Fibroblast of skin of scalp (primary cell): ENCODE data around the gene KIAA1191.
A peak's percentile ranks its signal among the peaks of the same experiment; 100 is the strongest.

Experiments
- DNase-seq: peaks from one replicate; pipeline ENCODE4 v3.0.0-alpha.2; 2013

The KIAA1191 gene

DNA sequence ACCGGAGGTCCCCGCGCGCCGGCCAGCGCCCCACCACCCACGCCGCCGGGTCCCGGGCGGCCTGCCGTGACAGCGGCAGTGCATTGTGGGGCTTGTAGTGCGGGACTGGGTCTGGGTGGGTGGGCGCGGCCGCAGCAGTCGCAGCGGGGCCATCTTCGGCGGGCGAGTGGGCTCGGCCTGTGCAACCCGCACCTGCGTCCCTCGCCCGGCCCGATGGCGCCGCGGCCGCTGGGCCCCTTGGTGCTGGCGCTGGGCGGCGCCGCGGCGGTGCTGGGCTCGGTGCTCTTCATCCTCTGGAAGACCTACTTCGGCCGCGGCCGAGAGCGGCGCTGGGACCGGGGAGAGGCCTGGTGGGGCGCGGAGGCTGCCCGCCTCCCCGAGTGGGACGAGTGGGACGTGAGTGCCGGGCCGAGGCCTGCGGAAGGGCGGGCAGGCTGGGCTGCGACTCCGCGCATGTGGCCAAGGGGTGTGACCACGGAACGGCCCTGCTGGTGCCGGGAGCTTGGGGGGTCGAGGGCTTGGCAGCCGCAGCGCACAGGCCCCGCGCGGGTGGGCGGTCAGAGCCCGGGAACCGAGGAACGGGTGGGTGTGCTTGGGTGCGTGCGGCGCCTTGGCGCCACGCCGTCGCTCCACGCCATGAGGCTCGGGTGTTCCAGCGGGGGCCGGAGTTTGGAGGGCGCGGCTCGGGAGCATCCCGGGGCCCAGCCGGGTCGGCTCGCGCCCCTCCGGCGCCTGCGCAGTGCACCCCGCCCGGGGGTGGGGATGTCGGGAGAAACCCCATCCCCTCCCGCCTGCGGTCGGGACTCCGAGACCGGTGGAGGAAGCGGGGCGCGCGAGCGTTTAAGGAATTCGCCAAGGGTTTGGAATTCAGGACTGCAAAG is 4.0 kb upstream of the KIAA1191 start, which contains the start of gene ARL10:
Gene ARL10, plus strand, starts transcription at position 137 of the 881 bp plus-strand sequence. Its CDS starts 77 bp downstream, at position 214.
- DNase-seq = peak; percentile 86

DNA sequence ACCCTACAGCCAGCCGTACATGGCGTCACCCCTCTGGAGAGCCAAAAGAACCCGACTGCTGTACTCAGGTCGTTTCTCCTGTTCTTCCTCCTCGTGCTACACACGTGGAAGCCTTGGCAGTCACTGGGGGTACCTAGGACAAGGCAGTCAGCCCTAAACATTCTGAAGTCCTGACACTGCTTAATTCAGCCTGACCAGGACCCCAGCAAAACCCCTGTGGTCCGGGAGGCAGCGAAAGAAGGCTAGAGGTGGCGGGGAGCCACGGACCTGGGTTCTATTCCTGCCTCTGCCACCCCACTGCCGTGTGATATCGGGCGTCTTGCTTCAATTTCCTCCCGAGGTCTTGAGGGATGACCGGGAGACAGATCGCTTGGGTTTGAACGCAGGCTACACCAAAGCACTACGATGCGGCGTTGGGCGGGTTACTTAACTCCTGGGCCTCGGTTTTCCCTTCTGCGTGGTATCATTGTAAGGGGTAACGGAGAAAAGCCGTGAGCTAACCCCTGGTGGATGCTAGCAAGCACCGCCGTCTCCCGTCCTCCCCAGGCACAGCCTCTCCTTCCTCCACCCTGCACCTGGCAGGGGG is 3.3 kb upstream of the KIAA1191 start:
- DNase-seq = no peak

DNA sequence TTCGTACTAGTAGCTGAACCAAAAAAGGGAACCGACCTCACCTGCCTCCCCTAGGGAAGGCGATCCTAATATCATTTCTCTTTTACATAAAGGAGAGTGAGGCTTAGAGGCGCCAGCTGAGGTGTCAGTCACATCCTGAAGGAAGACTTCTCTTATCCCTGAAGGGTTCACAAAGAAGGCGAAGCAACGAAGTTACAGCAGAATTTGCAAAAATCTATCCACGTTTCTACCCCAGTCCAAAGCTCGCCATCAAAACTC is 598 bp upstream of the KIAA1191 start:
- no peak for DNase-seq

DNA sequence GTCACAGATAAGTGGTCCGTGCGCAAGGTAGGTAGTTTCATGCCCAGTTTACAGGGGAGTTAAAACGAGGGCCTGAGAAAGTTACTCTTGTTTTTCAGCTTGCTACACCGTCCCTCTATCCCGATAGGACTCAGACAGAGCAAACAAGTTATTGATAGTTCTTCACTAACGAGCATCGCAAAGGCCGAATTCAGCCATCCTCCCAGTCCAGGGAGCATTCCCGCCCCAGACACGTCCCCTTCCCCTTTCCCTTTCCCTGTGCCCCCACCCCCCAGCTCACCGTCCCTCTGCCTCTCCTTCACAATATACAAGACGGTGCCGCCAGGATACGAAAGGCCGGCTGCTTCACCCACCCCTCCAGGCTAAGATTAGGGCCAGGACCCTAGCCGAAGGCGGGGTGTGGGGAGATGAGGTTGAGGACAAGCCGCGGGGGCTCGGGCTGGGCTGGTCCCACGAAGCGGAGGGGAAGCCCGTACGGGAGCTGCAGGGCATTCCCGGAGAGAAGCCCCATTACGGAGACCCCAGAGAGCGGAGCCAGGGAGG is 599 bp downstream of the KIAA1191 start:
- DNase-seq = peak; percentile 1

DNA sequence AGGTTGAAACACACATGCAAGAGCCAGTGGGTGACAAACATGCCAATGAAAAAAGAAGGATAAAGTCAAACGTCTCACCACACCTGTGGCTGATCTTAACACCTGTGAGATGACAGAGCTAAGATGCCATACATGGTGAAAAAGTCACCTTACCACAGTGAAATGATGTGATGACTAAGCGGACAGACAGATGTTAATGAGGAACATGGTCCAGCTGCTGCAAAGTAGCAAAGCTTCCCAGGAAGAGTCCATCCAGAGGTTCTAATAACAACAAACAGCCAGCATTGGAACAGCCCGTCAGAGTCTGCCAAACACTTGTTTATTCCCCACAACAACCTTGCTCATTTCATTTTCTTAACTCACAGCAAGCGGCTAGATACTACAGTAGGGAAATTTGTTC is 1.9 kb downstream of the KIAA1191 start:
- no peak for DNase-seq

DNA sequence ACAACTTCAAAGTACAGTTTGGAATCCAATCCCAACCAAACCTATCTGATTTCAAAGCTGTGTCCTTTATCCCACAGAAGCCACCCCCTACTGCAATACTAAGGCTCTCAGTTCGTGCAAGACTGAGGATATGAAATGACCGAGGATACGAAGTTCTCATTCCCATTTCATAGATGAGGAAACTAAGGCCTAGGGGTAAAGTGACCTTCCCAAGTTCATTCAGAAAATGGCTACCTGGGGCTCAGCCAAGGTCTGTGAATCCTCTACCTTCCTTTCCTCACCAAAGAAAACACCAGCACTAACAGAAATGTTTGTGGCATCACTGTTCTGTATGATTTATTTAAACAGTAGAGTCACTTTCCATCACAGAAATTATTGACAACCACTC is 5.4 kb downstream of the KIAA1191 start:
- DNase-seq = no peak

DNA sequence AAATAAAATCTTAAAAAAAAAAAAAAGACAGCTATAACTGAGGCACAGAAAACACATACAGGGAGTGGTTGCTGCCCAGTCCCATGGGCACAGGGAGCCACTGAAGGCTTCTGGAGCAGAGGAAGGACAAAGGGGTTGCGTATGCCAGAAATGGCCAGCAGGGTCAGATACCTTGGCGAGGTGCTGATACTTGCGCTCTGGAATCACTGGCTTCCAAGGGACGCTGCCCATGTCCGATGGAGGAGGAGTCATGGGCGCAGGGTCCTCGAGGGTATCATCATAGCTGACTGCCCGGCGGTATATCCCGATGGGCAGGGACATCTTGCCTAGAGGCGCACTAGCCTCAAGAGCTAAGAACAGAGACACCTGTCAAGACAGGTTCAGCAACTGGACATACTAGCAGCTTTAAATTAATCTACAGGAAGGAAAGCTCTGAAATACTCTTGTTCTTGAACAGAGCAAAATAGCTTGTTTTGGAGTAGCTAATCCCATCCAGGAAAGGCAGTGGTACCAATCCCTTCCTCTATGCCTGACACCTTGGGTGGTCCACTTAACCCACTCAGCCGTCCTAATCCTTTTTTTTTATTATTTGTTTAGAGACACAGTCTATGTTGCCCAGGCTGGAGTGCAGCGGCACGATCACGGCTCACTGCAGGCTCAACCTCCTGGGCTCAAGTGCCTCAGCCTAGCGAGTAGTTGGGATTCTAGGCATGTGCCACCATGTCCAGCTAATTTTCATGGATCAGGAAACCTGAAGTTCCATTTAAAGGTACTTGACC is 6.0 kb downstream of the KIAA1191 start:
- no peak for DNase-seq

DNA sequence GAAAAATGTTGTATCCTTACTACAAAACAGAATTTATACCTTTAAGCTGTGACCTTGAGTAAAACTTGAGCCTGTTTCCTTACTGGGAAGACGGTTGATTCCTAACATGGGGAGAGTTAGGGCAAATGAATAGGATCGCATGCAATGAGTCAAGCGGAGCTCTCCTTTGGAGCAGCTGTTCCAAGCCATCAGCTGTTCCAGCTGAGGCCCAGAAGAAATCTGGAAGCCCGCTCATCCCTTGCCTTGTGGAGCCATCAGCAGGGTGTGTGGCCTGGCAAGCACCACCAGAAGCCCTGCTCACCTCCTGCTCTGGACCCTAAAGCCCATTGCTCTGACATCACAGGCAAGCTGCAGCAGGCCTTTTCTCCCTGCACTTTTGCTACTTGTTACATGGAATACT is 8.0 kb downstream of the KIAA1191 start:
- no peak for DNase-seq

DNA sequence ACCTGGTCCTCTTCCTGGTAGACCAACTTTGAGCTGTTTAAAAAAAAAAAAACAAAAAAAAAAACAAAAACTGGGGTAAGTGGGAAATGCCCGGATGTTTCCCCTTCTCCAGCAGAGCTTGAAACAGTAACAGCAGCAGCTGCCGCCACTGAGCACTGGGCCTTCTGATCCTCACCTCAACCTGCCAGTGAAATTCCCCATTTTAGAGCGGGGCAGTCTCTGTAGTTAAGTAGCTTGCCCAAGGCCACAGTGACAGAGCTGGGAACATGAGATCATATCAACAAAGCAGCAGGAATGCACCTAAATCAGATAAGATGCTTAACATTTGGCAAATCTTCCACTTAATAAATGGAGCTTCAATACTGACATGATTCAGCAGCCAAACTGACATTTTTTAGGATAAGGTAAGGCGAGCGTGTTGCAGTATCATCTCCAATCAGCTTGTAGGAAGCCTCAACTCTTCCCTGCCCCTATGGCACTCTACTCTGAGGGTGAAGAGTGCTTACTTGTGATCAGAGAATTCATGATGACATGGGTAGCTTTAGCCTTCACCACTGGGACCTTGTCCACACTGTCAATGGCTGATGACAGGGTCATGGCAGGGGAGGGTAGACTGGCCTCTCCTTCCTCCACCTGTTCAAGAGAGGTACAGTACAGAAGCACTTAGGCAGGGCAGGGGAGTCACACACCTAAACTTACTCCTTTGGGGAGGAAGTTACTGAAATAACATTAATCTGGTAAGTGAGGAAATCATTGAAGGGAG is 9.3 kb downstream of the KIAA1191 start:
- DNase-seq = no peak

DNA sequence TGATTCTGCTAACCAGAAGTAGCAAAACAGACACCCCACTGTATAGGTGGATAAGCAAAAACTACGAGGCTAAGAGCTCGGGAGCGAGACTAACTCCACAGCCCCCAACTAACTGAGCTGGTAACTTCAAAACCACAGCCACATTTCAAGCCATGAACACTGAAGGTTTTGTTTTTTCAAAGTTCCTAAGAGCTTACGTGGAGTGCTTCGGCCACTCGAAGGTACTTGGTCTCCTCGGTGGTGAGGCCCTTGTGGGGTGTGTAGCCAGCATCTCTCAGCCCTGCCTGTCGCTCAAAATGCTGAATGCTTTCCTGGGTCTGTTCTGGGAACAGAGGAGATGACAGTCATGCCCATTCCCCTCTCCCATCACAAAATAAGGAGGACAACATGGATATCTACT is 11.1 kb downstream of the KIAA1191 start:
- DNase-seq = no peak

DNA sequence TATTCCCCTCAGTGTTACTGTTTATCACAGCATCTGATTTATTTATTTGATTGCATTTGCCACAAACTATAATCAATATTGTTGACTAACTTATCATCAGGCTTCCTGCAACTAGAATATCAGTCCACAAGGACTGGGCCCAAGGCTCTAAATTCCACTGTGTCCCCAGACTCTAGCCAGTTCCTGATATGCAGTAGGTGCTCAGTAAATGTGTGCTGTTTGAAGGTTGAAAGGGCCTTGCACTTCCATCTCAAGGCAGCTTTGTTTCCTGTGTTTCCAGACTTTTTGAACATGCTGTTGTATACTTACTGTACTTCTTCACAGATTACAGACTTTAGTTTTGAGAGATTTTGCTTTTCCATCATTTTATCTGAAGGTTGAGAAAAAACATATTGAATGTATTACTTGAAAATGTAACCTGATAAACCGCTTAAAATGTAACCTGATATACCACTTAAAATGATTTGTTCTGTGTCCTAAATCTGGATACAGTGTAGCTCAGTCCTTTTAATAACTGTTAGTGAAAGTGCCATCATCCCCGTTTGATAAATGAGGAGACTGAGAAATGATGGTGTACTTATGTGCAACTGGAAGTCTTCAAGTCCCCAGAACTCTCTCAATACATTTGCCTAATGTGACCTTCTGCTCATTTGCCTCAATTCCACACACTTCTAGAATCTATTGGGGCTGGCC is 18.7 kb downstream of the KIAA1191 start:
- no peak for DNase-seq

DNA sequence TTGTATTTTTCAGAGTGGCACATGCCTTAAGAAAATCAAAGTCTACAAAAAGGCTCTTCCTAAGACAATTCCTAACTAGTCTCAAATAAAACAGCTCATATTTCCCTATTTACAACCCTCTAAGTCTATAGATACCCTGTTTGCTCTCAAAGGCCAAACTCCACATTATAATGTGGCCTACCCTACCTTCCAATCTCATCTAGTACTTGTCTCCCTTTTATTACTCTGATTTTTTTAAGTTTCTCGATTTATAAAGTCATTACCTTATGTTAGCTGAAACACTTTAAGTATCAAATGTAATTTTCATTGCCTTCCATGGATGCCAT is 19.4 kb downstream of the KIAA1191 start:
- DNase-seq = no peak

DNA sequence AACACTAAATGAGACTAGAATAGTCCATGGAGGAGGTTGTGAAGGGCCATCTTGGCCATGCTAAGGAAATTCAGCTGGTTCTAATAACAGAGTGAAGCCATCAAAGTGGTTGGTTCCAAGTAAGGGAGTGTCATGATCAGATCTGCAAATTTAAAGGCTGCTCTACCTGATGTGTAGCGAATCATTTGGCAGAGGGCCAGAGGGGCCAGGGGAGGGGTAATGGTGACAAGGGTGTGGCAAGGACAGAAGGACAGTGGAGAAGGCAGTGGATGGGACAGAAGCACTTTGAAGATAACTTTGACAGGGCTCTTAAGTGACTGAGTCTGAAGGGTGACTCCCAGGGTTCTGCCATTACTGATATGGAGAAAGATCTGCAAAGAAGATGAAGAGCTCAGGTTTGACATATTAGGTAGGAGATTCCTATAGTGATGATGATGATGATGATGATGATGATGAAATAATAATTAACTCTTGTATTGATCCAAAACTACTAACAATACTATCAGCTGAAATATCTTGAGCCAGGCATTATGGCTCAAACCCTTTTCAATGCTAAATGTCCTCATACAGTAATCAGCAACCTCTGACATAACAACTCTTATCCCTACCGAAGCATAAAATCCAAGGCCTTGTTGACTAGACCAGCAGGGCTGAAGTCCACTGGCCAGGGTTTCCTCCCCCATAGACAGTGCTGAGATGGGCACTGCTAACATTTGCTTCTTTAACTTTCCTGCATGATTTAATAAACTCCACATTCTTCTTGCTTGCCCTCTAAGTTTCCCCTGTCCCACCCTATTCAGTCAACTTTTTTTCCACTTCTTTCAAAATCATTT is 20.0 kb downstream of the KIAA1191 start:
- DNase-seq = no peak

DNA sequence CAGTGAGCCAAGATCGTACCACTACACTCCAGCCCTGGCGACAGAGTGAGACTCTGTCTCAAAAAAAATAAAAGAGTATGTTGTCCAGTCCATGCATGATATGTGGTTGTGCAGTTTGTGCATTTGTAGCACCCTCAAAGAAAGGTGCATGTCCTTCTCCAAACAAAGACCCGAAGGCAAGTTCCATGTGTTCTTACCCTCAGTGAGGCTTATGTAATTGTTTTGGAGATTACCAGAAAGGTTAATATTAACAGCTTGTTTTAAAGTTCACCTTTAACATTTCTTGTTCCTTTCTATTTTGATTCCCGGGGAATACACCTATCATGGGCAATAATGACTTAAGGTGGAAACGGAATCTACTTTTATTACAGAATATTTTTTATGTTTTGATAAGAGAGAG is 22.3 kb downstream of the KIAA1191 start:
- no peak for DNase-seq

DNA sequence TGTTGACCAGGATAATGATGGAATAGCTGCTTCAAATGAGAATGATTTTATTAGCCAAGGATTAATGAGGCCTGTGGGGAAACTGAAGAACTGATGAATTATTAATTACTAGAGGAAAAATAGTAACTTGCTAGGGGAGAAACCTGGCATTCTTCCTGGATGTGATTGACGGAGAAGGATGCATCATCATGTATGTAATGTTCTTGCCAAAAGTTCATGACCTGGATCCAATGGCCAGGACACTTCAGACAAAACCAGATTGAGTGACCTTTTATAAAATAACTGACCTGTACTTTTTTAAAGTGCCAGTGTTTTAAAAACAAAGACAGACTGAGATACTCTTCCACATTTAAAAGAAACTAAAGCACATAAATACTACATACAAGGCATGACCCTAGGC is 23.7 kb downstream of the KIAA1191 start:
- no peak for DNase-seq

DNA sequence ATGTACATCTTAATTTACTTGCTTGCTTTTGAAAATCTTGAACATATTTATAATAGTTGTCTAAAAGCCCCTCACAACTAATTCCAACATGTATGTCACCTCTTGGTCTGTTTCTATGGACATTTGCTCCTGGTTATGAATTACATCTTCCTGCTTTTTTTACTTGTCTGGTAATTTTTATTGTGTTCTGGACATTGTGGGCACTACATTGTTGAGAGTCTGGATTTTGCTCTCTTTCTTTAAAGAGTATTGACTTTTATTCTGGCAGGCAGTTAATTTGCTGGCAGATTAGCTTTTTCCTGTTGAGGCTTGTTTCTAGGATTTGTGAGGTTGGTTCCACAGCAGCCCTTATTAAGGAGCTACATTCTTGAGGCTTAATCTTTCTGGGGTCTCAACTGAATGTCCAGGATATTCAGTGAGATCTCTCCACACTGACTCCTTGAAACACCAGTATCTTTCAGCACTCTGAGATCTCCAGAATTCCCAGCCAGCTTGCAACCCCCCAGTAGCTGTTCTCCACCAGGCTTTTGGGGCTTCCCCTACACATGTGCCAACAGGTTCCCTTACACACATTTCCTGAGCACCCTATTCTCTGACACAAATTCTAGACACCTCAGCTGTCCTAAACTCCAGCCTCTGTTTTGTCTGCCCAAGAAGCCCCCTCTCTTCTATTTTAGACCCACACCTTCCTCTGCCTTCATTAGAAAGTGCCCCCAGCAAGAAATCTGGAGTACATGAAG is 27.4 kb downstream of the KIAA1191 start:
- DNase-seq = no peak

DNA sequence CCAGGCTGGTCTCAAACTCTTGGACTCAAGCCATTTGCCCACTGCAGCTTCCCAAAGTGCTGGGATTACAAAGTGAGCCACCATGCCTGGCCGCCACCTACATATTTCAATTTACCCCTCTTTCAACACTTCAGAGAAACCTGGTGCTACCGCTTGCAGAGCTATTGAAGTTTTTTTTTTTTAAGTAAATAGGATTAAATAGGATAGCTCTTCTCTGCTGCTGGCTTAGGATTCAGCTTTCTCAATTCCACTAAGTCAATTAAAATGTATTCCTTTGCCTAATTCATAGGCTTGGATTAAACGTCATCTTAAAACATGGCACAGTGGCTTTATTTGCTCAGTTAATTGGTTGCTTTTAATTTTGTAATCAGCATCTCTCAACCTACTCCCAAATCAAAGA is 41.0 kb downstream of the KIAA1191 start:
- no peak for DNase-seq

DNA sequence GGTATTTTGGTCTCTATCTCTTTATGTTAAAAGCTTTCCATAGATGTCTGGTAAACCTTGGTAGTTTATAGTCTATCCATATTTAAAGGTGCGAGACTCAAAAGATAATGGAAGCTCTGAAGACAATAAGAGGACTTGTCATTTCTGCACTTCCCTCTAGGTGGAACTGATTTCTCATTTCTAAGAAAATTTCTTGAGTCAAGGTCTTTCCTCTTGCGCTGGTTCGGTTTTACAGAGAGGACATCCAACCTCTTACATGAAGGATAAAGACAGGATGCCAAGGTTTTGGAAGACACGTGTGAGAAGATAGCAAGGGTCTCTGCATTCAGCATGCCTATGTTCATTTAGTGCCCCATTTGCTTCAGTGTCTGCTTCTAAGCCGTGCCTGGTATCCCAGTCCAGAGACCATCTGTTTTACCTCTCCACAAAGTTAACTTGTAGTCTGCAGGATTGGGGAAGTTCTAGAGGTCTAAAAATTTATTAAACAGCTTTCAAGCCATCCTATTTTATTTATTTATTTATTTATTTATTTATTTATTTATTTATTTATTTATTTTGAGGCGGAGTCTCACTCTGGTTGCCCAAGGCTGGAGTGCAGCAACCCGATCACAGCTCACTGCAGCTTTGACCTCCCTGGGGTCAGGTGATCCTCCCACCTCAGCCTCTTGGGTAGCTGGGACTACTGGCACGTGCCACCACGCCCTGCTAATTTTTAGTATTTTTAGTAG is 41.6 kb downstream of the KIAA1191 start:
- DNase-seq = no peak

DNA sequence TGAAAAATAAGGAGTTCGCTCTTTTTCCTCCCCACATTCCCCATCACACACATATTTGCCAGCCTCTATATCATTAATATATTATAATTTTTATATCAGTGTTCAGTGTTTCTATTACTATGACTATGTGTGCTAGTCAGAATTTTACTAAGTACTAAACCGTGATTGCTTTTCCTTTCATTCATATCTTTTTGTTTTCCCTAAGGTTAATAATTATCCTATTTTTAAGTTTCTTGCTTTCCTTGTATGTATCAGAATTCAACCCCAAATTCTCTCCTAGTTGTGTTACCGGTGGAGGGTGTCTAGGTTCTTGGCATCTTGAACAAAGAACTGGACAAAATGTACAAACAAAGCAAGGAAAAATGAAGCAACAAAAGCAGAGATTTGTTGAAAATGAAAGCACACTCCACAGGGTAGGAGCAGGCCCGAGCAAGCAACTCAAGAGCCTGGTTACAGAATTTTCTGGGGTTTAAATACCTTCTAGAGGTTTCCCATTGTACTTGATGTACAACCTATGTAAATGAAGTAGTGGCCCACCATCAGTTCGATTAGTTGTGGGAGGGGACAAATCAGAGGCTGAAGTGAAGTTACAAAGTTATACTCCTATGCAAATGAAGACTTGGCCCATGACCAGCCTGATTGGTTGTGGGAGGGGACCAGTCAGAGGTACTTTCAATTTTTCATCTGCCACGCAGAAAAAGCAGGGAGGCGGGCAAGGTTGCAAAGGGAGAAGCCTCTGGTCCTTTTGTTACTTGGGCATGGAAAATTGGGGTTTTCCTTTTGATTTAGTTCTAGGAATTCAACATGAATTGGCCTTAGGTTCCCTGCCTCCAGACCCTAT is 43.8 kb downstream of the KIAA1191 start:
- no peak for DNase-seq
